T-cell (primary cell): ENCODE results near the gene TUSC2. TPM values are rescaled to one million over a fixed set of nuclear protein-coding genes. Genes with fewer than 3 reads are reported as not detected.

ENCODE experiments used
- ATAC-seq, 4 experiments: fragments of 200-7000 bp in 3 of 4; fragments of 150-1000 bp in 1 of 4; cut with Tn5 transposase; replicated peaks in 1 of 4; 1 replicate in 3 of 4; 2 replicates in 1 of 4; pipeline ENCODE4 v1.10.0; 2021; ENCODE audit warnings: moderate library complexity in 3 of 4, mild to moderate bottlenecking in 2 of 4, moderate number of reproducible peaks in 1 of 4
- CTCF ChIA-PET, 2 donors: fragments of 300-600 bp; sonication (Branson Sonifier 250); formaldehyde crosslinking; loops; one replicate each; lab custom pipeline; 2022; ENCODE audit warnings: antibody characterized with exemption in 2 of 2; lab: Charles Lee
- POLR2A ChIA-PET, 2 donors: fragments of 300-600 bp; sonication (Branson Sonifier 250); formaldehyde crosslinking; loops; one replicate each; lab custom pipeline; 2022; ENCODE audit warnings: antibody characterized with exemption in 2 of 2; lab: Charles Lee
- DNase-seq, 35 experiments: peaks; one replicate each; pipeline versions ENCODE4 v3.0.0 to v3.0.0-alpha.2; 2013 to 2023
- H3K27ac ChIP-seq: one replicate; pipeline ENCODE4 v1.5.1; 2013; ENCODE audit warnings: low read length
- H3K27me3 ChIP-seq, 2 experiments: replicated peaks in 1 of 2; 1 replicate in 1 of 2; 2 replicates in 1 of 2; pipeline versions ENCODE4 v1.6.1 to v1.7.0; 2013; ENCODE audit warnings: low read length in 1 of 2, mixed read lengths in 1 of 2; ENCODE audit not compliant: control insufficient read depth in 2 of 2, insufficient read depth in 2 of 2; ENCODE audit errors: extremely low read depth in 1 of 2
- H3K36me3 ChIP-seq, 2 donors: 1 replicate in 1 of 2; 2 replicates in 1 of 2; pipeline versions ENCODE4 v1.6.1 to v1.7.0; 2013; ENCODE audit warnings: low read length in 1 of 2; ENCODE audit not compliant: control insufficient read depth in 2 of 2, insufficient read depth in 1 of 2; ENCODE audit errors: extremely low read depth in 1 of 2
- H3K4me1 ChIP-seq, 2 experiments: 1 replicate in 1 of 2; 2 replicates in 1 of 2; pipeline versions ENCODE4 v1.6.1 to v1.7.0; 2013; ENCODE audit warnings: low read length in 2 of 2, mixed read lengths in 1 of 2; ENCODE audit not compliant: insufficient read depth in 2 of 2, control insufficient read depth in 1 of 2; ENCODE audit errors: extremely low read depth in 1 of 2
- H3K4me3 ChIP-seq, 2 donors: 1 replicate in 1 of 2; 2 replicates in 1 of 2; pipeline versions ENCODE4 v1.5.1 to v1.7.0; 2013; ENCODE audit warnings: mild to moderate bottlenecking in 2 of 2, low read length in 1 of 2, moderate library complexity in 1 of 2; ENCODE audit not compliant: control insufficient read depth in 1 of 2; ENCODE audit errors: extremely low read depth in 1 of 2
- H3K9me3 ChIP-seq: 2 replicates; pipeline ENCODE4 v1.7.0; 2013
- H3K27ac Mint-ChIP-seq, 2 donors: one replicate each; pipeline ENCODE4 v1.8.0; 2020 to 2021; ENCODE audit warnings: mild to moderate bottlenecking in 2 of 2, mixed read lengths in 2 of 2
- H3K27me3 Mint-ChIP-seq, 2 donors: one replicate each; pipeline ENCODE4 v1.8.0; 2021 to 2022; ENCODE audit warnings: mixed read lengths in 2 of 2
- H3K36me3 Mint-ChIP-seq: one replicate; pipeline ENCODE4 v1.8.0; 2021; ENCODE audit warnings: mixed read lengths
- H3K4me1 Mint-ChIP-seq, 3 donors: one replicate each; pipeline ENCODE4 v1.8.0; 2020 to 2022; ENCODE audit warnings: mixed read lengths in 3 of 3, mild to moderate bottlenecking in 1 of 3
- H3K4me3 Mint-ChIP-seq, 3 donors: one replicate each; pipeline ENCODE4 v1.8.0; 2020 to 2022; ENCODE audit warnings: mild to moderate bottlenecking in 3 of 3, mixed read lengths in 3 of 3, moderate library complexity in 3 of 3
- H3K9me3 Mint-ChIP-seq, 3 donors: one replicate each; pipeline ENCODE4 v1.8.0; 2020 to 2022; ENCODE audit warnings: mixed read lengths in 3 of 3
- WGBS: methylation state at CpG from one replicate; pipeline ENCODE4 v1.1.5; 2013; ENCODE audit warnings: missing lambda C conversion rate; ENCODE audit not compliant: insufficient coverage; 5-methylcytosine and 5-hydroxymethylcytosine counted together
- total RNA-seq, 35 experiments: library from RNA in 6 of 35; stranded (reverse) in 6 of 35; fragments of 120-200 nt in 1 of 35; gene quantifications; one replicate each; pipeline versions ENCODE4 v1.2.1 to v1.2.4 and lab custom pipeline; 2013 to 2026

TUSC2 gene
- total RNA-seq, 5 donors from 2014 or later (not counting 1 experiment from before 2014, with no cell fraction given) = 14.9 to 33.1 (median 26.8) TPM

DNA sequence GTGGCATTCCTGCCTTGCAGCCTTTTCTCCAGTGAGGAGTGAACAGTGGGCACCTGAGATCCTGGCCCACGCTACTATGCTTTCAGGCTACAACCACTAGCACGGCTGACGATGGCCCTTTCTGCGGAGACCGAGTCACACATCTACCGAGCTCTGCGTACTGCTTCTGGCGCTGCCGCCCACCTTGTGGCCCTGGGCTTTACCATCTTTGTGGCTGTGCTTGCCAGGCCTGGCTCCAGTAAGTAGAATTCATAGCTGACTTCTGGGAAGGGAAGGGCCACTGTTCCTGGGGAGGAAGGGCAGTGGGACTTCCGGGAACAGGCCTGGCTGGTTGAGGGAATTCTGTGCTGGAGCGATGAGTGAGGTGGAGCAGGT lies 23.3 kb upstream of the TUSC2 start:
- no peaks in the 10 kb centered on the region for H3K9me3 ChIP-seq
- POLR2A ChIA-PET = interaction anchor here in 1 of 2 donors (0.7 kb wide), 1 partner anchor 9 kb away, joined by 3 read pairs; no protein-coding TSS in a partner anchor
- Mint-ChIP-seq H3K4me1 (peaks cover 62 to 71% (median 67%) of the 10 kb centered on the region in 3 donors), H3K27me3 (no peaks in the 10 kb centered on the region), H3K36me3 (peaks cover 21% of the 10 kb centered on the region), H3K4me3 (peak overlapping the region; percentile 94 to 99 (median 97)), H3K9me3 (no peaks in the 10 kb centered on the region), H3K27ac (peak overlapping the region; percentile 99 to 100)
- H3K27me3 ChIP-seq = no peaks in the 10 kb centered on the region
- H3K36me3 ChIP-seq = peaks cover 6 to 56% of the 10 kb centered on the region in 2 donors
- DNase-seq (no peak), ATAC-seq (no peak)
- CTCF ChIA-PET = interaction anchor here (0.5 to 2.1 kb wide), 4 partner anchors 8 to 156 kb away, joined by 3 to 10 read pairs (median 6); partner anchors contain the start of genes HYAL3 (in 1 of the 2), NAA80 (in 1 of the 2) and TMEM115 (in 1 of the 2)
- H3K27ac ChIP-seq = peak overlapping the region; percentile 89
- H3K4me3 ChIP-seq = peak overlapping the region; percentile 88 to 96
- peaks cover 23 to 69% of the 10 kb centered on the region in 2 experiments for H3K4me1 ChIP-seq
- 51% methylated on average over 7 of the region's 11 CpGs for WGBS

DNA sequence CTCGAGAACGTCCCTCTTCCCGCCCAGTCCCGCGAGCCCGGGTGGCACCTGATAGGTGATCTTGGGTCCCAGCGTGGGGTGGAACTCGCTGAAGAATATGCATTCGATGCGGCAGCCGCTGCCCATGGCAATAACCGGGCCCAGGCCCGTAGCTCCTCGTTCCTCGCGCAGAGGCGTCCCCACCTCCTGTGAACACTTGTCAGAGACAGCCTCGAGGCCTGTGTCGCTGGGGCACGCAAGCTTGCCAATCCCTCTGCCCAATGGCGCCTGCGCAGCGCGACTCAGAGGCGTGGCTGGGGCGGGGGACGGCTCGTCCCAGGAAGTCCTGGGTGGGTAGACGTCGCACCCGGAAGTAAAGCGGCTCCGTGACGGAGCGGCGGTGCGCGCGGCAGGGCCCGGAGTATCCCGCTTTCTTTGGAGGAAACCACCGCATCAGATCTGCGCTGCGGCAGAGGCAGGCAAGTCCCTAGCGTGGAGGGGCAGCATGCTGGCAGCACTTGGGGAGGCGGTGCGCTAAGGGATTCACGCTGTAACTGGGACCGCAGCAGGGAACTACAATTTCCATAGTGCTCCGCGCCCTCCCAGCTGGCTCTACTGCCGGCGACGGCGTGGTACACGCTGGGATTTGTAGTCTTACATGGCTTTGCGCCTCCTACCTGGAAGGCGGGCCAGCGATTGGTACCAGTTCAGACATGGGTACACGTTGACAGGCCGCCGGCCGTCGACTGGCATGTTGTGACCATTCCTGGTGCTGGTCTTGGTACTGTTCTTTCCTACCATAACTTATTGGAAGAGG lies 22.7 kb upstream of the TUSC2 start, which contains the start of the genes CYB561D2 and NPRL2:
TSS of gene CYB561D2 (plus strand) at position 336 of the 796 bp plus-strand sequence. CDS start 572 bp downstream, outside the sequence.
TSS of gene NPRL2 (minus strand) at position 249 of the 796 bp plus-strand sequence. CDS start at position 126, 123 bp downstream.
- Histone ChIP-seq H3K4me3 (peak within 1 kb of the TSS; percentile 88 to 96), H3K4me1 (peaks cover 20 to 69% of the 10 kb centered on the region in 2 experiments), H3K9me3 (no peaks in the 10 kb centered on the region), H3K36me3 (peaks cover 5 to 52% of the 10 kb centered on the region in 2 donors), H3K27me3 (no peaks in the 10 kb centered on the region), H3K27ac (peak within 1 kb of the TSS; percentile 89)
- Mint-ChIP-seq H3K36me3 (peaks cover 21% of the 10 kb centered on the region), H3K4me3 (peak within 1 kb of the TSS; percentile 94 to 99 (median 97)), H3K4me1 (peaks cover 66 to 70% (median 67%) of the 10 kb centered on the region in 3 donors), H3K27ac (peak within 1 kb of the TSS; percentile 99 to 100), H3K27me3 (no peaks in the 10 kb centered on the region), H3K9me3 (no peaks in the 10 kb centered on the region)
- ChIA-PET CTCF (interaction anchor here in 1 of 2 donors (1.0 to 2.1 kb wide), 8 partner anchors 9 to 261 kb away, joined by 3 to 10 read pairs (median 3); partner anchors contain the start of genes CISH, HYAL3, NAA80 and RASSF1), POLR2A (interaction anchor here (0.5 to 0.8 kb wide), 4 partner anchors 9 to 50 kb away, joined by 3 to 6 read pairs (median 4); no protein-coding TSS in a partner anchor)
- WGBS = under 1% methylated on average over 59 of the region's 64 CpGs
- peak; percentile 98 to 100 (median 99) for DNase-seq
- peak; percentile 88 to 91 (median 90) for ATAC-seq

DNA sequence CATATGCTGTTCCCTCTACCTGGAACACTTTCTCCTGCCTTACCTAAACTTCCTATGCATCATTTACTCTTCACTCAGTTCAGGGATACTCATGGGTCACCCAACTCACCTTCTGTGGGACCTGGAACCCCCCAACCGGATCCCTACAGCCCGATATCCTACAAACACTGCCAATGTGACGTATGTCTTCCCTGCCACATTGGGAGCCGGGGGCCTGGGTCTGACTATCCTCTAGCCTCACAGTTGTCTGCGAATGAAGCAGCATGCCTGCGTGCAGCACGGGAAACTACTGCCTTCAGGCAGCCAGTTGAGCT lies 22.1 kb upstream of the TUSC2 start:
- peaks cover 3 to 46% of the 10 kb centered on the region in 2 donors for H3K36me3 ChIP-seq
- peak overlapping the region; percentile 99 to 100 for H3K27ac Mint-ChIP-seq
- DNase-seq = no peak
- 6% methylated on average over 6 of the region's 7 CpGs for WGBS
- H3K27me3 Mint-ChIP-seq = no peaks in the 10 kb centered on the region
- peak overlapping the region; percentile 89 for H3K27ac ChIP-seq
- no peaks in the 10 kb centered on the region for H3K9me3 Mint-ChIP-seq
- no peaks in the 10 kb centered on the region for H3K9me3 ChIP-seq
- peaks cover 22 to 70% of the 10 kb centered on the region in 2 experiments for H3K4me1 ChIP-seq
- no peak for ATAC-seq
- POLR2A ChIA-PET = interaction anchor here (0.5 to 0.8 kb wide), 3 partner anchors 13 to 49 kb away, joined by 3 to 6 read pairs (median 5); no protein-coding TSS in a partner anchor
- H3K4me3 ChIP-seq = peak overlapping the region; percentile 88 to 96
- peak overlapping the region; percentile 94 to 99 (median 97) for H3K4me3 Mint-ChIP-seq
- CTCF ChIA-PET = interaction anchor here in 1 of 2 donors (1.0 to 2.1 kb wide), 8 partner anchors 9 to 261 kb away, joined by 3 to 10 read pairs (median 3); partner anchors contain the start of genes CISH, HYAL3, NAA80 and RASSF1
- peaks cover 21% of the 10 kb centered on the region for H3K36me3 Mint-ChIP-seq
- peaks cover 67 to 69% (median 69%) of the 10 kb centered on the region in 3 donors for H3K4me1 Mint-ChIP-seq
- H3K27me3 ChIP-seq = no peaks in the 10 kb centered on the region

DNA sequence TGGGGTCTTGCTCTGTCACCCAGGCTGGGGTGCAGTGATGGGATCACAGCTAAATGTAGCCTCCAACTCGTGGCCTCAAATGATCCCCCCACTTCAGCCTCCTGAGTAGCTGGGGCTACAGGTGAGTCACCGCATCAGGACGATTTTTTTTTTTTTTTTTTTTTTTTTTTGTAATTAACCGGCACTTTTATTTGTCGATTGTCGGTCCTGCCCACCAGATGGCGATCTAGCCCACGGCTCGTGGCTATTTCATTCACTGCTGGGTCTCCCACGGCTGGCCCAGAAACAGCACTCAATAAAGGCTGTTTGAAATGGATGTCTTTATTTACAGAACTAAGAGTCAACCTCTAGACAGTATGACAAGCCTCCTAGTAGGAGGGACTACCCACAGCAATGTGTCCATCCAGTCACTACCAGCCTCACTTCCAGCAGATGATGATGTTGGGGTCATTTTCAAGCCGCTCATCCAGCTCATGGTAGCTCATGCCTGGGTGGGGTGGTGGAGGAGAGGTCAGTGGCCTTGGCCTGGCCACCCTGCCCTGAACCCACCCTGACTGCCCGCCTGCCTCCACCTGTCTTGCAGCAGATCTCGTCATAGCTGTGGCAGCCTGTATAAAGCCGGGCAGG lies 19.3 kb upstream of the TUSC2 start:
- H3K27me3 ChIP-seq = no peaks in the 10 kb centered on the region
- H3K9me3 Mint-ChIP-seq = no peaks in the 10 kb centered on the region
- H3K36me3 ChIP-seq = peaks cover 0 to 22% of the 10 kb centered on the region in 2 donors
- ChIA-PET CTCF (interaction anchor here in 1 of 2 donors (0.6 to 1.8 kb wide), 14 partner anchors 9 to 292 kb away, joined by 3 to 13 read pairs (median 4); partner anchors contain the start of genes CISH and TUSC2), POLR2A (interaction anchor here in 1 of 2 donors (0.6 to 0.7 kb wide), 2 partner anchors 11 to 18 kb away, joined by 3 to 8 read pairs; no protein-coding TSS in a partner anchor)
- peak overlapping the region; percentile 63 to 68 for H3K27ac Mint-ChIP-seq
- H3K4me3 Mint-ChIP-seq = peak overlapping the region in 2 of 3 donors; percentile 6 to 74
- H3K27me3 Mint-ChIP-seq = no peaks in the 10 kb centered on the region
- DNase-seq = peak; percentile 47 to 90 (median 71)
- no peak for ATAC-seq
- peaks cover 16% of the 10 kb centered on the region for H3K36me3 Mint-ChIP-seq
- peaks cover 22 to 76% of the 10 kb centered on the region in 2 experiments for H3K4me1 ChIP-seq
- H3K4me3 ChIP-seq = no peak overlapping the region
- WGBS = 98% methylated on average over 4 of the region's 14 CpGs
- no peak overlapping the region for H3K27ac ChIP-seq
- no peaks in the 10 kb centered on the region for H3K9me3 ChIP-seq
- H3K4me1 Mint-ChIP-seq = peaks cover 56 to 71% (median 63%) of the 10 kb centered on the region in 3 donors

DNA sequence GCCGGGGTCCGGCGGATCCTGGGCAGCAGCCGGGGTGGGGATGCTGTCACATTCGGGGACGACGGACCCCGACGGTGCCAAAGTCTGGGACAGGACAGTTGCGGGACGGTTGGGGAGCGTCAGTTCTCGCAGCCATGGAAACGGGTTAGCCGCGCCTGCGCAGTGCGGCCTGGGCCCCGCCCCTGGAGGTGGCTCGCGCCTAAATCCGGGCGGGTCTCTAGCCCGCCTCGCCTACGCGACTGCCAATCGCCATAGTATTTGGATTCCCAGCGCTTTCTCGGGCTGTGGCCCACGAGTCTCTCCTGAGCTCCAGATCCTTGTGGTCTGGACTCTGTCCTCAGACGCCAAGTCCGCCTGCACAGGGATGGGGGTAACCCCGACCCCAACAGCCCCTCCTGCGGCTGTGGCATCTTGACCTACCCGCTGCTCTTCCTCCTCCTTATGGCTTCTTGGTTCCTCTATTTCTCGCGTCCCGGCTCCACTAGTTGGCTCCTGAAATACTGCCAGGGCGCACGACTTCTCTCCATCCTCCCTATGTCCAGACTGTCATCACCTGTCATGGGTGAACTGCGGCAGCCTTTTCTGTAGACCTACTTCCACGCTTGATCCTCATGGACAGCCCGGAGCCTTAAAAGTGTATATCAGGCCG lies 17.7 kb upstream of the TUSC2 start, which contains the start of gene ZMYND10:
TSS of gene ZMYND10 (minus strand) at position 147 of the 649 bp plus-strand sequence. CDS start 153 bp downstream, outside the sequence.
- peak within 1 kb of the TSS; percentile 52 to 58 for H3K27ac Mint-ChIP-seq
- Histone ChIP-seq H3K9me3 (no peaks in the 10 kb centered on the region), H3K27me3 (no peaks in the 10 kb centered on the region), H3K36me3 (peaks cover 0 to 19% of the 10 kb centered on the region in 2 donors), H3K27ac (no peak within 1 kb of the TSS), H3K4me3 (peak within 1 kb of the TSS; percentile 20 to 36), H3K4me1 (peaks cover 19 to 79% of the 10 kb centered on the region in 2 experiments)
- H3K36me3 Mint-ChIP-seq = peaks cover 16% of the 10 kb centered on the region
- WGBS = 16% methylated on average over 43 of the region's 45 CpGs
- H3K4me3 Mint-ChIP-seq = peak within 1 kb of the TSS; percentile 32 to 74 (median 49)
- H3K9me3 Mint-ChIP-seq = no peaks in the 10 kb centered on the region
- peaks cover 46 to 66% (median 60%) of the 10 kb centered on the region in 3 donors for H3K4me1 Mint-ChIP-seq
- ATAC-seq = peak; percentile 14 to 48 (median 22)
- POLR2A ChIA-PET = no interaction called here
- no peaks in the 10 kb centered on the region for H3K27me3 Mint-ChIP-seq
- DNase-seq = peak; percentile 30 to 86 (median 65)
- CTCF ChIA-PET = interaction anchor here in 1 of 2 donors (0.6 kb wide), 1 partner anchor 9 kb away, joined by 3 read pairs; no protein-coding TSS in a partner anchor
